DND-41 (cell line): Measurements from ENCODE around the gene APBB2.

ENCODE experiments used
- CTCF ChIP-seq: IDR thresholded peaks from 2 replicates; pipeline ENCODE4 v1.5.1; 2012; ENCODE audit warnings: borderline replicate concordance, low read length, moderate library complexity, mild to moderate bottlenecking; ENCODE audit not compliant: poor library complexity, severe bottlenecking; ENCODE audit errors: extremely low read depth
- EZH2 ChIP-seq: IDR thresholded peaks from 3 replicates; pipeline ENCODE4 v1.6.1; 2012; ENCODE audit warnings: borderline replicate concordance, low read depth, mild to moderate bottlenecking, moderate library complexity, low read length, inconsistent platforms; ENCODE audit not compliant: severe bottlenecking

GRCh38 chr4:40800064-40800463 lies 414.3 kb downstream of the APBB2 start:
- TF ChIP-seq CTCF: no peak
- TF ChIP-seq EZH2: no peak
